HepG2 (cell line): ENCODE data around the gene LRRC45. TPM values are rescaled to one million over a fixed set of nuclear protein-coding genes. Genes with fewer than 3 reads are reported as not detected.

Source experiments
- AFF4 ChIP-seq: sonication (generic); formaldehyde crosslinking; IDR thresholded peaks from 2 replicates; pipeline ENCODE4 v1.4.0; 2020; ENCODE audit warnings: missing genetic modification reagents
- CCAR2 ChIP-seq: fragments of 200-400 bp; formaldehyde crosslinking; optimal IDR thresholded peaks from 2 replicates; pipeline ENCODE3; 2018; ENCODE audit warnings: low read depth, mild to moderate bottlenecking, low read length, moderate library complexity
- GABPA ChIP-seq, 2 experiments: IDR thresholded peaks; 2 replicates each; pipeline ENCODE4 v1.6.1; 2011 to 2016; ENCODE audit warnings: low read depth in 2 of 2, low read length in 1 of 2, missing biosample characterization in 1 of 2, missing genetic modification characterization in 1 of 2
- MTERF4 ChIP-seq: sonication (generic); formaldehyde crosslinking; IDR thresholded peaks from 2 replicates; pipeline ENCODE4 v1.8.0; 2023; ENCODE audit warnings: mild to moderate bottlenecking, missing genetic modification reagents
- MYC ChIP-seq: sonication (generic); formaldehyde crosslinking; IDR thresholded peaks from 2 replicates; pipeline ENCODE4 v1.9.0; 2021; ENCODE audit warnings: missing genetic modification reagents, borderline replicate concordance
- RBFOX2 ChIP-seq: fragments of 200-400 bp; formaldehyde crosslinking; IDR thresholded peaks from 2 replicates; pipeline ENCODE4 v1.6.1; 2017; ENCODE audit warnings: low read depth, mild to moderate bottlenecking, low read length
- SNRNP70 ChIP-seq: fragments of 200-400 bp; formaldehyde crosslinking; IDR thresholded peaks from 2 replicates; pipeline ENCODE4 v1.6.1; 2017; ENCODE audit warnings: mild to moderate bottlenecking, low read depth, low read length, moderate library complexity
- SOX6 ChIP-seq, 2 experiments: fragments of 450-650 bp in 1 of 2; sonication (generic) in 1 of 2; formaldehyde crosslinking in 1 of 2; IDR thresholded peaks; 2 replicates each; pipeline versions ENCODE4 v1.4.0 to v1.6.1; 2017 to 2020; ENCODE audit warnings: antibody characterized with exemption in 1 of 2, mild to moderate bottlenecking in 1 of 2, missing genetic modification reagents in 1 of 2
- TCF12 ChIP-seq, 2 experiments: fragments of 450-650 bp in 1 of 2; sonication (generic) in 1 of 2; formaldehyde crosslinking in 1 of 2; IDR thresholded peaks; 2 replicates each; pipeline versions ENCODE4 v1.6.1 to v1.8.0; 2017 to 2022; ENCODE audit warnings: antibody characterized with exemption in 1 of 2, mild to moderate bottlenecking in 1 of 2, missing genetic modification reagents in 1 of 2, moderate library complexity in 1 of 2
- TCF7 ChIP-seq: sonication (generic); IDR thresholded peaks from 2 replicates; pipeline ENCODE4 v1.6.1; 2016; ENCODE audit warnings: antibody characterized with exemption, low read depth
- ZBTB10 ChIP-seq: sonication (generic); formaldehyde crosslinking; IDR thresholded peaks from 2 replicates; pipeline ENCODE4 v1.4.0; 2020; ENCODE audit warnings: missing genetic modification reagents, borderline replicate concordance
- ZFP90 ChIP-seq: sonication (generic); formaldehyde crosslinking; IDR thresholded peaks from 2 replicates; pipeline ENCODE4 v1.8.0; 2022; ENCODE audit warnings: missing genetic modification reagents, mild to moderate bottlenecking, inconsistent platforms, borderline replicate concordance
- ZNF18 ChIP-seq: sonication (generic); formaldehyde crosslinking; IDR thresholded peaks from 2 replicates; pipeline ENCODE4 v1.8.0; 2022; ENCODE audit warnings: mild to moderate bottlenecking, missing genetic modification reagents; ENCODE audit not compliant: insufficient replicate concordance
- ZNF552 ChIP-seq: sonication (generic); formaldehyde crosslinking; IDR thresholded peaks from 2 replicates; pipeline ENCODE4 v1.9.0; 2022; ENCODE audit warnings: missing genetic modification reagents, mild to moderate bottlenecking, borderline replicate concordance
- ZNF709 ChIP-seq: sonication (generic); formaldehyde crosslinking; IDR thresholded peaks from 2 replicates; pipeline ENCODE4 v1.5.0; 2020; ENCODE audit warnings: mild to moderate bottlenecking, missing genetic modification reagents
- ZNF761 ChIP-seq: sonication (generic); formaldehyde crosslinking; conservative IDR thresholded peaks from 2 replicates; pipeline ENCODE4 v1.4.0; 2020; ENCODE audit warnings: mild to moderate bottlenecking, missing genetic modification reagents
- ZNF782 ChIP-seq: sonication (generic); formaldehyde crosslinking; IDR thresholded peaks from 2 replicates; pipeline ENCODE4 v1.4.0; 2020; ENCODE audit warnings: missing genetic modification reagents, mild to moderate bottlenecking, borderline replicate concordance
- polyA plus RNA-seq, 8 experiments: library from polyadenylated mRNA; depleted of rRNA in 3 of 8; stranded (reverse) in 7 of 8; unstranded in 1 of 8; fragments of >200 nt; fragmentation: Illumina TruSeq in 4 of 8; extraction: Trizol in 4 of 8; gene quantifications; 2 replicates each; pipeline versions ENCODE4 v1.2.1 to v1.2.3, GENCODE V29; 2011 to 2016; ENCODE audit warnings: low read depth in 4 of 8, missing spikeins in 1 of 8, mixed read lengths in 1 of 8; ENCODE audit not compliant: insufficient read depth in 1 of 8
- total RNA-seq, 5 experiments: library from RNA; depleted of rRNA; stranded (reverse); fragments of >200 nt; fragmentation: Illumina TruSeq; extraction: Trizol; gene quantifications; 2 replicates each; pipeline ENCODE4 v1.2.3, GENCODE V29; 2016; ENCODE audit warnings: low read depth in 1 of 5
- TF ChIP-seq, protein P1 (sequence below): sonication (generic); formaldehyde crosslinking; IDR thresholded peaks from 2 replicates; pipeline ENCODE4 v1.5.1; 2020; ENCODE audit warnings: missing genetic modification reagents, mild to moderate bottlenecking, borderline replicate concordance

LRRC45 gene
- total and polyA plus RNA-seq, 2 of the 13 experiments (the other 11 are each of a cell fraction or from before 2014, with no cell fraction given): 11.6 to 48.1 TPM

DNA sequence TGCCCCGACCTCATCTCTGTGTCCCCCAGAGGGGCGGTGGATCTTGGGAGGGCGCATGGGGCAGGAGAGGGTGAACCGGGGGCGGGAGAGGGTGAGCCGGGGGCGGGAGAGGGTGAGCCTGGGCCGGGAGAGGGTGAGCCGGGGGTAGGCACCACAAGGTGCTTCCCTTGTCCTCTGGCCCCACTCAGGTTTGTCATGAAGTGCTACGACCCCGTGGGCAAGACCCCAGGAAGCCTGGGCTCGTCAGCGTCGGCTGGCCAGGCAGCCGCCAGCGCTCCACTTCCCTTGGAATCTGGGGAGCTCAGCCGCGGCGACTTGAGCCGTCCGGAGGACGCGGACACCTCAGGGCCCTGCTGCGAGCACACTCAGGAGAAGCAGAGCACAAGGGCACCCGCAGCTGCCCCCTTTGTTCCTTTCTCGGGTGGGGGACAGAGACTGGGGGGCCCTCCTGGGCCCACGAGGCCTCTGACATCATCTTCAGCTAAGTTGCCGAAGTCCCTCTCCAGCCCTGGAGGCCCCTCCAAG lies 26.8 kb upstream of the LRRC45 start (continued):
- peak; percentile 35 for TF ChIP-seq ZNF18 (CRISPR knock-in tag)
- TF ChIP-seq ZNF552 (CRISPR knock-in tag): no peak
- TF ChIP-seq MYC: no peak
- TF ChIP-seq SOX6 (IDR thresholded peaks at IDR 0.05): no peak
- no peak for TF ChIP-seq SOX6 (CRISPR knock-in tag; IDR thresholded peaks at IDR 0.05)
- TF ChIP-seq RBFOX2: peak; percentile 43; the same call in 1 of the 2 replicates
- TF ChIP-seq SNRNP70: no peak
- TF ChIP-seq CCAR2: no peak
- TF ChIP-seq AFF4 (CRISPR knock-in tag): no peak
- TF ChIP-seq ZBTB10: no peak; the same call in 1 of the 2 replicates
- TF ChIP-seq, protein P1, sequence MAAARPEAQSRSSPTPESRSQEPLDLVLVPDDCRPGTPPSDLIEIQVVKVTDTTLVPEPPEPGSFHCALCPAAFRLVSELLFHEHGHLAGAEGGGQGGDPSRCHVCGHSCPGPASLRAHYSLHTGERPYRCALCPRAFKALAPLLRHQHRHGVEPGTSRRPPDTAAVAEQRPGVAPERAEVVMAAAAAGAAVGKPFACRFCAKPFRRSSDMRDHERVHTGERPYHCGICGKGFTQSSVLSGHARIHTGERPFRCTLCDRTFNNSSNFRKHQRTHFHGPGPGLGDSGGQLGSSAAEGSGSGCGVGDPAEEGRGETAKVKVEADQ (CRISPR knock-in tag): peak; percentile 11; the same call in 1 of the 2 replicates
- TF ChIP-seq ZNF709 (CRISPR knock-in tag): no peak
- TF ChIP-seq TCF7: 0 out of 2 replicates have a peak, but pooled peaks have one; percentile 4
- TF ChIP-seq ZFP90 (CRISPR knock-in tag): no peak
- TF ChIP-seq MTERF4 (CRISPR knock-in tag): no peak
- TF ChIP-seq ZNF782 (CRISPR knock-in tag): 0 out of 2 replicates have a peak, but pooled peaks have one; percentile 3
- TF ChIP-seq TCF12 (IDR thresholded peaks at IDR 0.05): no peak
- 0 out of 2 replicates have a peak, but pooled peaks have one; percentile 16 for TF ChIP-seq TCF12 (CRISPR knock-in tag; IDR thresholded peaks at IDR 0.05)
- no peak for TF ChIP-seq ZNF761 (CRISPR knock-in tag)
- no peak for TF ChIP-seq GABPA (IDR thresholded peaks at IDR 0.05; ENCODE audit: low read depth, low read length)
- no peak for TF ChIP-seq GABPA (CRISPR knock-in tag; IDR thresholded peaks at IDR 0.05; ENCODE audit: low read depth)
